K562 (cell line): ENCODE data around the gene DHRS3. TPM values are rescaled to one million over a fixed set of nuclear protein-coding genes. Genes with fewer than 3 reads are reported as not detected.
A peak's percentile ranks its signal among the peaks of the same experiment; 100 is the strongest.

ENCODE experiments used
- ARHGAP35 ChIP-seq: fragments of 450-650 bp; IDR thresholded peaks from 2 replicates; pipeline ENCODE4 v1.6.1; 2018; ENCODE audit not compliant: partially characterized antibody
- BHLHE40 ChIP-seq: IDR thresholded peaks from 2 replicates; pipeline ENCODE4 v1.6.1; 2011; ENCODE audit warnings: low read length, improper control_type of control experiment
- BRF1 ChIP-seq: IDR thresholded peaks from 3 replicates; pipeline ENCODE4 v1.6.1; 2011; ENCODE audit warnings: borderline replicate concordance, mild to moderate bottlenecking; ENCODE audit not compliant: insufficient read length; ENCODE audit errors: extremely low read depth
- CBFB ChIP-seq: sonication (generic); formaldehyde crosslinking; IDR thresholded peaks from 2 replicates; pipeline ENCODE4 v1.4.0; 2020; ENCODE audit warnings: mild to moderate bottlenecking, missing genetic modification reagents
- CHCHD3 ChIP-seq: fragments of 250-450 bp; sonication (Bioruptor Pico); IDR thresholded peaks from 2 replicates; pipeline ENCODE4 v2.1.2; 2022; ENCODE audit warnings: mild to moderate bottlenecking
- HCFC1 ChIP-seq: IDR thresholded peaks from 2 replicates; pipeline ENCODE4 v1.6.1; 2012; ENCODE audit warnings: low read depth, low read length, improper control_type of control experiment
- HDAC6 ChIP-seq: IDR thresholded peaks from 2 replicates; pipeline ENCODE4 v1.6.1; 2012; ENCODE audit warnings: low read depth, mild to moderate bottlenecking, control low read depth, inconsistent platforms, low read length, moderate library complexity
- KLF16 ChIP-seq: IDR thresholded peaks from 2 replicates; pipeline ENCODE4 v1.6.1; 2016; ENCODE audit warnings: antibody characterized with exemption
- LARP7 ChIP-seq: fragments of 450-650 bp; IDR thresholded peaks from 2 replicates; pipeline ENCODE4 v1.6.1; 2016
- LEF1 ChIP-seq: fragments of 450-650 bp; IDR thresholded peaks from 2 replicates; pipeline ENCODE4 v1.6.1; 2016; ENCODE audit warnings: mild to moderate bottlenecking
- MED1 ChIP-seq: sonication (generic); formaldehyde crosslinking; IDR thresholded peaks from 2 replicates; pipeline ENCODE4 v1.8.1; 2023; ENCODE audit warnings: missing genetic modification reagents, borderline replicate concordance
- NCOR1 ChIP-seq: fragments of 450-650 bp; IDR thresholded peaks from 2 replicates; pipeline ENCODE4 v1.6.1; 2016; ENCODE audit warnings: mild to moderate bottlenecking, moderate library complexity
- SMARCA5 ChIP-seq: fragments of 450-650 bp; IDR thresholded peaks from 2 replicates; pipeline ENCODE4 v1.6.1; 2016
- SP2 ChIP-seq: IDR thresholded peaks from 2 replicates; pipeline ENCODE4 v1.6.1; 2011; ENCODE audit warnings: mild to moderate bottlenecking, low read depth, low read length, moderate library complexity; ENCODE audit not compliant: poor library complexity, severe bottlenecking; ENCODE audit errors: extremely low read depth
- TRIM28 ChIP-seq: fragments of 450-650 bp; IDR thresholded peaks from 2 replicates; pipeline ENCODE4 v1.6.1; 2017
- ZNF263 ChIP-seq: sonication (generic); formaldehyde crosslinking; IDR thresholded peaks from 2 replicates; pipeline ENCODE4 v1.8.0; 2022; ENCODE audit warnings: mild to moderate bottlenecking, missing genetic modification reagents, borderline replicate concordance
- polyA plus RNA-seq, 8 experiments: library from polyadenylated mRNA; depleted of rRNA in 4 of 8; stranded (reverse) in 5 of 8; unstranded in 3 of 8; fragments of >200 nt; fragmentation: Nextera tagmentation in 2 of 8; fragmentation: Illumina TruSeq in 1 of 8; extraction: Ambion mirVana in 2 of 8; extraction: Trizol in 1 of 8; gene quantifications; 2 replicates each; pipeline versions ENCODE4 v1.2.1 to v1.2.3, GENCODE V29; 2011 to 2014; ENCODE audit warnings: inconsistent platforms in 1 of 8, missing spikeins in 1 of 8
- total RNA-seq, 7 experiments: library from RNA; depleted of rRNA in 6 of 7; stranded (reverse); fragments of >200 nt in 6 of 7; fragmentation: Illumina TruSeq in 2 of 7; extraction: Trizol in 2 of 7; gene quantifications; 2 replicates each; pipeline versions ENCODE4 v1.2.1 to v1.2.3, GENCODE V29; 2011 to 2021; ENCODE audit warnings: low replicate concordance in 1 of 7
- TF ChIP-seq, protein P1 (sequence below): sonication (generic); formaldehyde crosslinking; IDR thresholded peaks from 2 replicates; pipeline ENCODE4 v1.8.0; 2022; ENCODE audit warnings: missing genetic modification reagents, mild to moderate bottlenecking, borderline replicate concordance
- TF ChIP-seq, protein P2 (sequence below), 2 experiments: fragments of 250-450 bp in 1 of 2; fragments of 450-650 bp in 1 of 2; sonication (Bioruptor Pico) in 1 of 2; IDR thresholded peaks; 2 replicates each; pipeline versions ENCODE4 v1.6.1 to v1.8.0; 2016 to 2021; ENCODE audit warnings: mild to moderate bottlenecking in 2 of 2, moderate library complexity in 2 of 2, missing compliant biosample characterization in 1 of 2, missing genetic modification characterization in 1 of 2
- TF ChIP-seq, protein P3 (sequence below), 2 experiments: fragments of 450-650 bp; IDR thresholded peaks; 2 replicates each; pipeline ENCODE4 v1.6.1; 2016
- TF ChIP-seq, protein P4 (sequence below), 2 experiments: fragments of 150-350 bp in 1 of 2; IDR thresholded peaks; 2 replicates each; pipeline ENCODE4 v1.6.1; 2012 to 2016; ENCODE audit warnings: low read depth in 2 of 2, low read length in 2 of 2, mild to moderate bottlenecking in 1 of 2, moderate library complexity in 1 of 2

DHRS3 gene
- total and polyA plus RNA-seq, 9 of the 15 experiments (the other 6 are each of a cell fraction or from before 2014, with no cell fraction given), result 21.0 to 116 (median 58.7) TPM

DNA sequence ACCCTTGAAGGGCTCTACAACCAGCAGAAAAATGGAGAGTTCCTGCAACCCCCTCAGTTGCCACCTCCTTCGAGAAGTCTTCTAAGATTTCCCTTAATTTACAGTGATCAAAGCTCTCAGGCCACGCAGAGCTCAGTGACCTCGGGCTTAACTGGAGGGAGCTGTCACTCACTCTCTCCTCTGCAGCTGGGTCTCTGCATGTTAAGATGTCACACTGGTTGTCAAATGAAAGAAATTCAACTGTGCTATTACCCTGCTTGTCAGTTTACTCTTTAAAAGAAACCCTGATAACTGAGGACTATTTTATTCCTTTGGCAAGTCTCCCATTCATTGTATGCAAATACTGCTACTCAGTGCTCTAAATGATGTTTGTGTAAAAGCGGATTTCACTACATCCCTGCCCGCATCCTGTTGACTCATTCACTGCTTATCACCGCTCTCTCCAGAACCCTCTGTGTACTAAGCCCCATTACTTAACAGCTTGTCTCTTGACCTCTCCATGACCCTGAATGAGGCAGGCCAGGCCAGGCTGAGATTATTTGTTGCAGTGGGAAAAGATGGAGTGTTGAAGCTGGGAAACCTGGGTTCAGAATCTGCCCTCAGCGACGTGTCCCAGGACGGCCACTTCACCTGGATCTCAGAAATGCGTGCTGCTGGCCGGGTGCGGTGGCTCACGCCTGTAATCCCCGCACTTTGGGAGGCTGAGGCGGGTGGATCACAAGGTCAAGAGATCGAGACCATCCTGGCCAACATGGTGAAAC is 13.7 kb downstream of the DHRS3 start (continued):
- TF ChIP-seq, protein P1, sequence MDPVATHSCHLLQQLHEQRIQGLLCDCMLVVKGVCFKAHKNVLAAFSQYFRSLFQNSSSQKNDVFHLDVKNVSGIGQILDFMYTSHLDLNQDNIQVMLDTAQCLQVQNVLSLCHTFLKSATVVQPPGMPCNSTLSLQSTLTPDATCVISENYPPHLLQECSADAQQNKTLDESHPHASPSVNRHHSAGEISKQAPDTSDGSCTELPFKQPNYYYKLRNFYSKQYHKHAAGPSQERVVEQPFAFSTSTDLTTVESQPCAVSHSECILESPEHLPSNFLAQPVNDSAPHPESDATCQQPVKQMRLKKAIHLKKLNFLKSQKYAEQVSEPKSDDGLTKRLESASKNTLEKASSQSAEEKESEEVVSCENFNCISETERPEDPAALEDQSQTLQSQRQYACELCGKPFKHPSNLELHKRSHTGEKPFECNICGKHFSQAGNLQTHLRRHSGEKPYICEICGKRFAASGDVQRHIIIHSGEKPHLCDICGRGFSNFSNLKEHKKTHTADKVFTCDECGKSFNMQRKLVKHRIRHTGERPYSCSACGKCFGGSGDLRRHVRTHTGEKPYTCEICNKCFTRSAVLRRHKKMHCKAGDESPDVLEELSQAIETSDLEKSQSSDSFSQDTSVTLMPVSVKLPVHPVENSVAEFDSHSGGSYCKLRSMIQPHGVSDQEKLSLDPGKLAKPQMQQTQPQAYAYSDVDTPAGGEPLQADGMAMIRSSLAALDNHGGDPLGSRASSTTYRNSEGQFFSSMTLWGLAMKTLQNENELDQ (CRISPR knock-in tag), result 0 out of 2 replicates have a peak, but pooled peaks have one; percentile 27
- TF ChIP-seq ARHGAP35 (no peak), ZNF263 (CRISPR knock-in tag) (0 out of 2 replicates have a peak, but pooled peaks have one; percentile 2), HDAC6 (no peak), CHCHD3 (no peak), NCOR1 (peak; percentile 98), TRIM28 (no peak; the same call in none of the 2 replicates), KLF16 (peak; percentile 86), BRF1 (no peak), LEF1 (peak; percentile 96), MED1 (no peak), SP2 (no peak), LARP7 (0 out of 2 replicates have a peak, but pooled peaks have one; percentile 12), CBFB (CRISPR knock-in tag) (0 out of 2 replicates have a peak, but pooled peaks have one; percentile 79), HCFC1 (peak; percentile 34; the same call in 1 of the 2 replicates), BHLHE40 (peak; percentile 82), SMARCA5 (peak; percentile 54; the same call in 1 of the 2 replicates)
- TF ChIP-seq, protein P2, sequence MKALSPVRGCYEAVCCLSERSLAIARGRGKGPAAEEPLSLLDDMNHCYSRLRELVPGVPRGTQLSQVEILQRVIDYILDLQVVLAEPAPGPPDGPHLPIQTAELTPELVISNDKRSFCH (CRISPR knock-in tag; IDR thresholded peaks at IDR 0.05), result no peak
- TF ChIP-seq, protein P2 (tag; IDR thresholded peaks at IDR 0.05), result peak; percentile 64; the same call in 1 of the 2 replicates
- TF ChIP-seq, protein P3, sequence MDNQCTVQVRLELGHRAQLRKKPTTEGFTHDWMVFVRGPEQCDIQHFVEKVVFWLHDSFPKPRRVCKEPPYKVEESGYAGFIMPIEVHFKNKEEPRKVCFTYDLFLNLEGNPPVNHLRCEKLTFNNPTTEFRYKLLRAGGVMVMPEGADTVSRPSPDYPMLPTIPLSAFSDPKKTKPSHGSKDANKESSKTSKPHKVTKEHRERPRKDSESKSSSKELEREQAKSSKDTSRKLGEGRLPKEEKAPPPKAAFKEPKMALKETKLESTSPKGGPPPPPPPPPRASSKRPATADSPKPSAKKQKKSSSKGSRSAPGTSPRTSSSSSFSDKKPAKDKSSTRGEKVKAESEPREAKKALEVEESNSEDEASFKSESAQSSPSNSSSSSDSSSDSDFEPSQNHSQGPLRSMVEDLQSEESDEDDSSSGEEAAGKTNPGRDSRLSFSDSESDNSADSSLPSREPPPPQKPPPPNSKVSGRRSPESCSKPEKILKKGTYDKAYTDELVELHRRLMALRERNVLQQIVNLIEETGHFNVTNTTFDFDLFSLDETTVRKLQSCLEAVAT (IDR thresholded peaks at IDR 0.05), result peak in 1 of 2 experiments; percentile 58; a peak in 1 of 4 replicates
- TF ChIP-seq, protein P4, sequence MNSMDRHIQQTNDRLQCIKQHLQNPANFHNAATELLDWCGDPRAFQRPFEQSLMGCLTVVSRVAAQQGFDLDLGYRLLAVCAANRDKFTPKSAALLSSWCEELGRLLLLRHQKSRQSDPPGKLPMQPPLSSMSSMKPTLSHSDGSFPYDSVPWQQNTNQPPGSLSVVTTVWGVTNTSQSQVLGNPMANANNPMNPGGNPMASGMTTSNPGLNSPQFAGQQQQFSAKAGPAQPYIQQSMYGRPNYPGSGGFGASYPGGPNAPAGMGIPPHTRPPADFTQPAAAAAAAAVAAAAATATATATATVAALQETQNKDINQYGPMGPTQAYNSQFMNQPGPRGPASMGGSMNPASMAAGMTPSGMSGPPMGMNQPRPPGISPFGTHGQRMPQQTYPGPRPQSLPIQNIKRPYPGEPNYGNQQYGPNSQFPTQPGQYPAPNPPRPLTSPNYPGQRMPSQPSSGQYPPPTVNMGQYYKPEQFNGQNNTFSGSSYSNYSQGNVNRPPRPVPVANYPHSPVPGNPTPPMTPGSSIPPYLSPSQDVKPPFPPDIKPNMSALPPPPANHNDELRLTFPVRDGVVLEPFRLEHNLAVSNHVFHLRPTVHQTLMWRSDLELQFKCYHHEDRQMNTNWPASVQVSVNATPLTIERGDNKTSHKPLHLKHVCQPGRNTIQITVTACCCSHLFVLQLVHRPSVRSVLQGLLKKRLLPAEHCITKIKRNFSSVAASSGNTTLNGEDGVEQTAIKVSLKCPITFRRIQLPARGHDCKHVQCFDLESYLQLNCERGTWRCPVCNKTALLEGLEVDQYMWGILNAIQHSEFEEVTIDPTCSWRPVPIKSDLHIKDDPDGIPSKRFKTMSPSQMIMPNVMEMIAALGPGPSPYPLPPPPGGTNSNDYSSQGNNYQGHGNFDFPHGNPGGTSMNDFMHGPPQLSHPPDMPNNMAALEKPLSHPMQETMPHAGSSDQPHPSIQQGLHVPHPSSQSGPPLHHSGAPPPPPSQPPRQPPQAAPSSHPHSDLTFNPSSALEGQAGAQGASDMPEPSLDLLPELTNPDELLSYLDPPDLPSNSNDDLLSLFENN (IDR thresholded peaks at IDR 0.05; ENCODE audit: low read depth in 2 of 2, low read length in 2 of 2), result peak in 1 of 2 experiments; percentile 95; a peak in 2 of 4 replicates
